GM19397 (cell line): ENCODE data around the gene ATOH8.

ENCODE experiments used
- ATAC-seq: cut with Tn5 transposase; IDR thresholded peaks from one replicate; pipeline ENCODE4 v1.9.1; 2021; ENCODE audit warnings: mild to moderate bottlenecking, moderate library complexity; ENCODE audit not compliant: unreplicated experiment

The ATOH8 gene

GRCh38 chr2:85753035-85753524 is 711 bp upstream of the ATOH8 start:
- ATAC-seq = no peak

DNA sequence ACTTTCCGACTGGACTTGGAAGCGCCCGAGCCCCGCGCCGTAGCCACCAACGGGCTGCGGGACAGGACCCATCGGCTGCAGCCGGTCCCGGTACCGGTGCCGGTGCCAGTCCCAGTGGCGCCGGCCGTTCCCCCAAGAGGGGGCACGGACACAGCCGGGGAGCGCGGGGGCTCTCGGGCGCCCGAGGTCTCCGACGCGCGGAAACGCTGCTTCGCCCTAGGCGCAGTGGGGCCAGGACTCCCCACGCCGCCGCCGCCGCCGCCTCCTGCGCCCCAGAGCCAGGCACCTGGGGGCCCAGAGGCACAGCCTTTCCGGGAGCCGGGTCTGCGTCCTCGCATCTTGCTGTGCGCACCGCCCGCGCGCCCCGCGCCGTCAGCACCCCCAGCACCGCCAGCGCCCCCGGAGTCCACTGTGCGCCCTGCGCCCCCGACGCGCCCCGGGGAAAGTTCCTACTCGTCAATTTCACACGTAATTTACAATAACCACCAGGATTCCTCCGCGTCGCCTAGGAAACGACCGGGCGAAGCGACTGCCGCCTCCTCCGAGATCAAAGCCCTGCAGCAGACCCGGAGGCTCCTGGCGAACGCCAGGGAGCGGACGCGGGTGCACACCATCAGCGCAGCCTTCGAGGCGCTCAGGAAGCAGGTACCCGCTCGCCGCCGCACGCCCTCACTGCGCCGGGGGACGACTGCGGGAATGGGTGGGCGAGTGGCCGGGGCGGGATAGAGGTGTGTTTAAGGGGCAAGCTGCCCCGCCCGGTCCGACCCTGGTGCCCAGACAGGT is 713 bp downstream of the ATOH8 start:
- no peak for ATAC-seq

DNA sequence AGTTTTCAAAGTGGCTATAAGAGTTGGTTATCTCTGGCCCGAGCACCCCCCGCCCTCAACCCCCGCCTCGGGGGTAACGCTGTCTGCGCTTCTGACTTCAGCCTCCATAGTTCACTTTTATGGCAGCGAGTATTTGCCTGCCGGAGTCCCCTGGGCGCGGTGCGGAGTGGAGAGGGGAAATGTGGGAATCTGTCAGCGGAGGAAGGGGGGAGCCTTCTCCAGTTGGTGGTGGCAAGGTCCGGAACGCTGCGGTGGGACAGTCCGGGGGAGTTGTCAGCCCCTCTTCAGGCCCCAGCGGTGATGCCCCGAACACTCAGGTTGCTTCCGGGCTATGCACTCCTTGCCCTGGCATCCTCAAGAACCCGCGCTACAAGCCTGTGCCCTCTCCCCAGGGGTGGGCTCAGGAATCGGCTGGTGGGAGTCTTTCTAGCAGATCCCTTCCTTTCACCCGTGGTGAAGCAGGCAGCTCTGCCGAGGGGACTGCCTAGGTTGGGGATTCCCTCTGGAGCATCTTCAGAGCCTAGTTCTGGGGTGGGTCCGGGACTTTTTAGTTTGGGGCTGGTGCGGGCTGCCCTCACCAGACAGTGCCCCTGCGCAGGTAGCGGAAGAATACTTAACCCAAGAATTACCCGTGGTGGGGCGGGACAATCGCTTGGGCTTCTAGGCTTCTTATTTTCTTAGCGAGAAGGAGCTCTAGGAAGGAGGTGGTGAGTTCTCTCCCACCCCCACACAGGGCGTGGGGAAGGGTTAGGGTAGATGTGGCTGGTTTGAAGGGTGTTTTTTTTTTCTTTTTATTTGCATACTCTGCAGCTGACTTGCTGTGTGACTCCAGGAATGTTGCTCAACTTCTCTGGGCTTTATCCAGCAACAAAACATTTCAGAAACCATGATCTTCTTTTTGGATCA is 1.6 kb downstream of the ATOH8 start:
- no peak for ATAC-seq

DNA sequence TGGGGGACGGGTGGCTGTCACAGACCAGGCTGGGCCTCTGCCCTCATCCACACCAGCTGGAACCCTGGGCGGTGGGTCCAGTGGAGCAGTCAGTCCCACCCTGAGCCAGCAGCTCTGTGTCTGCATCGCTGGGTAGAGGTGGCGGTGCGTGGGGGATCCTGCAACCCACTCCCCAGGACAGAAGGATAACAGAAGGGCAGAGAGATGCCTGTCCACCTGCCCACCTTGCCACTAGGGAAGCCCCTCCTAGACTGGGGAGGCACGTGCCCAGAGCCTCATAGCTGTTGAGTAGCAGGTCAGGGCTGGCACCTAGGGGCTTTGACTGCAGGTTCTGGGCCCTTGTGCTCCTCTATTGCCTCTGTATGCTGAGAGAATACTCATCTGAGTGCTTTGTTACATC is 2.4 kb downstream of the ATOH8 start:
- ATAC-seq = no peak

GRCh38 chr2:85756822-85757435 is 3.1 kb downstream of the ATOH8 start:
- no peak for ATAC-seq

- ATAC-seq = no peak
Measured at GRCh38 chr2:85757860-85758259, 4.1 kb downstream of the ATOH8 start.

DNA sequence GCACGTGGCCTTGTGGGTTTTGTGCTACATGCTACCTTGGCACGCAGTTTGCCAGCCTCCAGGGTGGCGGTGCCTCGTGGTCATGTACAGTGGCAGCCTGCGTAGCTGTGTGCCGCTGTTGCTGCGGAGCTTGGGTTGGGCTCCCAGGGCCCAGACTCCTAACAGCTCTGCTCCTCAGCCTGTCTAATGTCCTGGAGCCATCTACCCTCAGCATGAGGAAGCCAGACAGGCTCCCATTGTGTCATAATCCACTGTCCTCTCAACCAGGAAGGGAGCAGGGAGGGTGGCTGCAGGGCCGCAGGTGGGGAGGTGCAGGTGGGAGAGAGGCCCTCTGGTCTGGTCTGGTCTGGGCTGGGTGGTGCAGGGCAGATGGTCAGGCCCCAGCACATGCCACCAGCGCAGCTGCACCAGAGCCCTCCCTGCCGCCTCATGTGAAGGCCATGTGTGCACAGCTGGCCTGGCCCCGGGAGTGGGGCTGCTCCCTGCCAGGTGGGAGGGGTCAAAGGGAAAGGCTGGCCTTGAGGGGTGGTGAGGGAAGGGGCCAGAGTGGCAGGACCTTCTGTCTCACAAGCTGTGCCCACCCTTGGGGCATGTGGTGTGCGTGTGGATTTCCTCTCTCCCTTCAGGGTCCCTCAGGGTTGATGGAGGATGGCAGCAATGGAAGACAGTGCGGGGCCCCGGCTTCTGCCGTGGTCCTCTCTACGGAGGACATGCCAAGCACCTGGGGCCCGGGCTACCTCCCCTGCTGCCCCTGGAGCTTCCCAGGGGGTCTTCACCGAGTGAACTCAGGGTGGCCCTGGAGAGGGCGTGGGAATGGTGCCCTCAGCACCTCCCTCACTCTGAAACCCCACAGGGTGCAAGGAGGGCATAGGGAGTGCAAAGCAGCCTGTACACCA is 4.8 kb downstream of the ATOH8 start:
- ATAC-seq = no peak

DNA sequence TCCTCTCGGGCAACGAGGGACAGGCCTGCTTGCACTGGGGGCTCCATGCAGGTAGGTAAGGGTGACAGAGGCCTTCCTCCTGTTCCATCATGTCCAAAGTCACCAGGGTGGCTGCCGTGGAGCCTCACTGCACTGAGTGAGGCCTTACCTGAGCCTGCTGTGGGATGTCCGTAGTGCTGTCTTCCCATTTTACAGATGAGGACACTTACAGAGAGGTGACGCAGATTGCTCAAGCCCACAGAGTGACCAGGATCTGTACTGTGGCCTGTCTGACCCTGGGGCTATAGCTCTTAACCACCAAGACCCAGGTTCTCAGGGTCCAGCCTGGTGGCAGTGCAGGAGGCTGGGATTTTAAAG is 5.4 kb downstream of the ATOH8 start:
- no peak for ATAC-seq

DNA sequence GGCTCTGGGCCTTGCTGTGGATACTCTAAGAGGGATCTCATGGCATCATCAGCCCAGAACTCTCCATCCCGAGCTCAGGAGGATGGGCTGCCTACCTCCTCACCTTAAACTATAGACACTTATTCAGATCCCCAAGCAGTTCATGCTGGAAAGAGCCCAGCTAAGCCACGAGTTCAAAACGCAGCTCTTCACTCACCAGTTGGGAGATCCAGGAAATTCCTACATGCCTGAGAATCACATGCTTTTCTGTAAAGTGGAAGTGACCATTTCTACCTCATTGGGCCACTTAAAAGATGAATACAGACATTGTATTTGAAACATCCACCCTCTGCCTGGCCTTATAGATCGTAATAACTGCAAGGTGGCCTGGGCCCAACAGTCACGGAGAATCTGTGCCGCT is 6.6 kb downstream of the ATOH8 start:
- no peak for ATAC-seq

GRCh38 chr2:85760872-85761271 is 7.1 kb downstream of the ATOH8 start:
- ATAC-seq = no peak

DNA sequence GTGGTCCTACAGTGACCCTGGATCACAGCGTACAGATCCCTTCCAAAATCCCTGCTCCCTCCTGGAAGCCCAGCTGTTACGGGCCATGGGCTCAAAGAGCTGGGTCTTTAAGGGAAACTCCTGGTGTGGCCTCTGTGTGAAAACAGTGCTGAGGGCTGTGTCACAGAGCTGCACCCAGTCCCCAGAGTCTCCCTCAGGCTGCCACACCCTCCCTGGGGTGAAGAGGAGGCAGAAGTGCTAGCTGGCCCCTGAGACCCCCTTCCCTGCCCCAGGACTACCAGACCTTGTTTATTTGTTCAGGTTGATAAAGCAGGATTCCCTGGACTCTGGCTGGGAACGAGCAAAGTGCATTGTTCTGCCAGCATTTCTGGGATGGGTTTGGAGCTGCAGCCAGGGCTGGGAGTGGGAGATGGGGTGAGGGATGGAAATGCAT is 7.7 kb downstream of the ATOH8 start:
- no peak for ATAC-seq

GRCh38 chr2:85761946-85762345 is 8.2 kb downstream of the ATOH8 start:
- ATAC-seq = no peak

- ATAC-seq = no peak
Measured at GRCh38 chr2:85763132-85763531, 9.3 kb downstream of the ATOH8 start.

DNA sequence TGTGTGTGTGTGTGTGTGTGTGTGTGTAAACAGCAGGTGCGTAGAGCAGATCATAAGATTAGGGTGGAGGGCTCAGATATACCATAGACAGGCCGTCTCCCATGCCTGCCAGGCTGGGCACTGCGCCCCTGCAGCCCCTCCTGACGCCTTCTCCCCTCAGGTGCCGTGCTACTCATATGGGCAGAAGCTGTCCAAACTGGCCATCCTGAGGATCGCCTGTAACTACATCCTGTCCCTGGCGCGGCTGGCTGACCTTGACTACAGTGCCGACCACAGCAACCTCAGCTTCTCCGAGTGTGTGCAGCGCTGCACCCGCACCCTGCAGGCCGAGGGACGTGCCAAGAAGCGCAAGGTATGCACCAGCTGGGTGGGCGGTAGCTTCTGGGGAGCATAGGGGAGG is 10.0 kb downstream of the ATOH8 start:
- ATAC-seq = no peak

GRCh38 chr2:85765081-85765731 is 11.4 kb downstream of the ATOH8 start:
- ATAC-seq = no peak

DNA sequence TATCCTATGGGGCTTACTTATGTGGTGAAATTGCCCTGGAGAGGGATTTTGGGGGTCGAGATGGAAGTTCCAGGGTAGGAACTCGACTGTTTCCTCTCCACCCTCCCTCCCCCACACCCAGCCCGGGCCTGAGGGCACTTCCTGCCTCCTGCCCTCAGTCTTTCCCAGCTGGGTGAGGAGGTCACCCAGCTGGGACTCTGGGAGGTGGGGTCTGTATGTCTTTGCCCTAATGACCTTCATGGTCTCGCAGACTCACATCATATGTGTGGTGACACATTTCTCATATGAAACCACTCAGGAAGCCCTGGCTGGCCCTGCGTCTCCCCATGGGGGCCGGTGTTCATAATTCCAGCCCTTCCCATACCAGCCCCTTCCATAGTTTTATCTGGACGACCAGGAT is 12.4 kb downstream of the ATOH8 start:
- no peak for ATAC-seq

GRCh38 chr2:85767803-85768665 is 14.2 kb downstream of the ATOH8 start:
- no peak for ATAC-seq

- ATAC-seq = no peak
Measured at GRCh38 chr2:85768713-85769112, 14.9 kb downstream of the ATOH8 start.
